ENCODE data around the gene EYA2. TPM values are rescaled to one million over a fixed set of nuclear protein-coding genes. Genes with fewer than 3 reads are reported as not detected.

EYA2 gene
- total RNA-seq, 1 donor, result 17.7 TPM

- no peaks in the 10 kb centered on the region for H3K27me3 ChIP-seq (ENCODE audit: insufficient read depth, low read length)
- H3K36me3 ChIP-seq (ENCODE audit: insufficient read depth, low read length), result no peaks in the 10 kb centered on the region
- no peaks in the 10 kb centered on the region for H4K20me1 ChIP-seq (ENCODE audit: insufficient read depth, low read length)
- no peak overlapping the region for H3K4me2 ChIP-seq (ENCODE audit: insufficient read depth, low read length)
- H3K79me2 ChIP-seq (ENCODE audit: insufficient read depth, low read length), result no peaks in the 10 kb centered on the region
- no peaks in the 10 kb centered on the region for H3K4me1 ChIP-seq (ENCODE audit: insufficient read depth, low read length)
- H3K27ac ChIP-seq (ENCODE audit: low read depth, low read length), result no peak overlapping the region
- no peak for TF ChIP-seq CTCF (IDR thresholded peaks at IDR 0.05; ENCODE audit: extremely low read depth, low read depth, low read length)
- no peaks in the 10 kb centered on the region for H3K9me3 ChIP-seq (ENCODE audit: low read depth, low read length)
- no peak for DNase-seq (ENCODE audit: insufficient read length, low spot score, missing footprints)
- H2AFZ ChIP-seq (ENCODE audit: low read length), result no peak overlapping the region
- H3K4me3 ChIP-seq (ENCODE audit: insufficient read depth, low read length), result no peak overlapping the region
Measured at GRCh38 chr20:47089151-47089550, 194.5 kb downstream of the EYA2 start.

- Histone ChIP-seq H3K79me2 (ENCODE audit: insufficient read depth, low read length) (no peaks in the 10 kb centered on the region), H3K4me3 (ENCODE audit: insufficient read depth, low read length) (no peak overlapping the region), H2AFZ (ENCODE audit: low read length) (no peak overlapping the region), H3K9me3 (ENCODE audit: low read depth, low read length) (no peaks in the 10 kb centered on the region), H3K4me1 (ENCODE audit: insufficient read depth, low read length) (no peaks in the 10 kb centered on the region), H3K4me2 (ENCODE audit: insufficient read depth, low read length) (no peak overlapping the region), H3K27ac (ENCODE audit: low read depth, low read length) (no peak overlapping the region), H3K27me3 (ENCODE audit: insufficient read depth, low read length) (no peaks in the 10 kb centered on the region), H4K20me1 (ENCODE audit: insufficient read depth, low read length) (no peaks in the 10 kb centered on the region), H3K36me3 (ENCODE audit: insufficient read depth, low read length) (no peaks in the 10 kb centered on the region)
- no peak for DNase-seq (ENCODE audit: insufficient read length, low spot score, missing footprints)
- no peak for TF ChIP-seq CTCF (IDR thresholded peaks at IDR 0.05; ENCODE audit: extremely low read depth, low read depth, low read length)
Measured at GRCh38 chr20:47090835-47091234, 196.2 kb downstream of the EYA2 start.

- no peak overlapping the region for H3K4me3 ChIP-seq (ENCODE audit: insufficient read depth, low read length)
- no peaks in the 10 kb centered on the region for H3K79me2 ChIP-seq (ENCODE audit: insufficient read depth, low read length)
- no peaks in the 10 kb centered on the region for H3K36me3 ChIP-seq (ENCODE audit: insufficient read depth, low read length)
- no peak overlapping the region for H2AFZ ChIP-seq (ENCODE audit: low read length)
- H4K20me1 ChIP-seq (ENCODE audit: insufficient read depth, low read length), result no peaks in the 10 kb centered on the region
- no peak for DNase-seq (ENCODE audit: insufficient read length, low spot score, missing footprints)
- no peaks in the 10 kb centered on the region for H3K27me3 ChIP-seq (ENCODE audit: insufficient read depth, low read length)
- TF ChIP-seq CTCF (IDR thresholded peaks at IDR 0.05; ENCODE audit: extremely low read depth, low read depth, low read length), result no peak
- H3K4me1 ChIP-seq (ENCODE audit: insufficient read depth, low read length), result no peaks in the 10 kb centered on the region
- no peak overlapping the region for H3K27ac ChIP-seq (ENCODE audit: low read depth, low read length)
- H3K9me3 ChIP-seq (ENCODE audit: low read depth, low read length), result no peaks in the 10 kb centered on the region
- no peak overlapping the region for H3K4me2 ChIP-seq (ENCODE audit: insufficient read depth, low read length)
Measured at GRCh38 chr20:47093320-47093966, 198.8 kb downstream of the EYA2 start.

- Histone ChIP-seq H3K27me3 (ENCODE audit: insufficient read depth, low read length) (no peaks in the 10 kb centered on the region), H3K79me2 (ENCODE audit: insufficient read depth, low read length) (no peaks in the 10 kb centered on the region), H3K4me2 (ENCODE audit: insufficient read depth, low read length) (no peak overlapping the region), H3K4me1 (ENCODE audit: insufficient read depth, low read length) (no peaks in the 10 kb centered on the region), H3K9me3 (ENCODE audit: low read depth, low read length) (no peaks in the 10 kb centered on the region), H3K36me3 (ENCODE audit: insufficient read depth, low read length) (no peaks in the 10 kb centered on the region), H2AFZ (ENCODE audit: low read length) (no peak overlapping the region), H4K20me1 (ENCODE audit: insufficient read depth, low read length) (no peaks in the 10 kb centered on the region), H3K27ac (ENCODE audit: low read depth, low read length) (no peak overlapping the region), H3K4me3 (ENCODE audit: insufficient read depth, low read length) (no peak overlapping the region)
- no peak for DNase-seq (ENCODE audit: insufficient read length, low spot score, missing footprints)
- TF ChIP-seq CTCF (IDR thresholded peaks at IDR 0.05; ENCODE audit: extremely low read depth, low read depth, low read length), result no peak
Measured at GRCh38 chr20:47095690-47096089, 201.0 kb downstream of the EYA2 start.
